Measurements from ENCODE around the gene FHL3. TPM values are rescaled to one million over a fixed set of nuclear protein-coding genes. Genes with fewer than 3 reads are reported as not detected.

Gene FHL3, protein sequence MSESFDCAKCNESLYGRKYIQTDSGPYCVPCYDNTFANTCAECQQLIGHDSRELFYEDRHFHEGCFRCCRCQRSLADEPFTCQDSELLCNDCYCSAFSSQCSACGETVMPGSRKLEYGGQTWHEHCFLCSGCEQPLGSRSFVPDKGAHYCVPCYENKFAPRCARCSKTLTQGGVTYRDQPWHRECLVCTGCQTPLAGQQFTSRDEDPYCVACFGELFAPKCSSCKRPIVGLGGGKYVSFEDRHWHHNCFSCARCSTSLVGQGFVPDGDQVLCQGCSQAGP
- 10 to 100 TPM; 11.0 to 16.3 (median 14.1) TPM for polyA plus RNA-seq

DNA sequence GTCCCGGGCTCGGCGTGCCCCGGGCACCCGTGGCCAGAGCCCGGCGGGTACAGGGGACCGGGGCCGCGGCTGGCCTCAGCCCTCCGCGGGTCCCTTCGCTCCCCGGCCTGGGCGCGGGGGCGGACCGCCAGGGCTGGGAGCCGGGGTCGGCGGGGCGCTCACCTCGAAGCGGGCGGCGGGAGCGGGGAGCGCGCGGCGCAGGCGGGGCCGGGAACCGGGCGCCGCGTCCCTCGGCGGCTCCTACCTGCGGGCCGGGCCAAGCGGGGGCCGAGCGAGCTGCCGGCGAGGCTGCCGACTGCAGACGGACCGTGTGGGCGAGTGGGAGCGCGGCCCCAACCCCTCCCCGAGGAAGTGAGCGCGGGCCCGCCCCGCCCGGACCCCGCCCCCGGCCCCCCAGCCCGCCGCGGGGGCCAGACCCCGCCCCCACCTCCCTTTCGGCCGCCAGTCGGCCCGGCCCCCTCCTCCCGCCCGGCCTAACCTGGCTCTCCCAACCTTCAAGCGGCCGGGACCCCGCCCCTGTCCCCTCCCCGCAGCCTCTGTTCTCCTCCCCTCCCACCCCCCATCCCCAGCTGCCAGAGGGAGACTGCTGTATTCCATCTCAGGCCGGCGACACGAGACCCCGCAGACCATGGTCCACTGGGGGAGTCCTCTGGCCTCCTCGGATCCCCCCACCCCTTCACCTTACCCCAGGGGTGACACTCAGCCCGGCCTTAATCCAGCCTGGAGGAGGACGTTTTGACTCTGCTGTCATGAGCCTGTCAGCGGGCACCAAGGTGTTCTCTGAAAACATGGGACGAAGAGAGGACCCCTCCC, at the start of gene FHL3:
FHL3 (minus strand) TSS at position 320 of the 813 bp plus-strand sequence. CDS start 6,102 bp downstream, outside the sequence.
- 3 to 5% (median 3%) methylated on average over 35 to 78 of the region's 83 CpGs for WGBS, 3 donors
- peak within 1 kb of the TSS; percentile 17 for H3K27ac ChIP-seq (ENCODE audit: low read depth, low read length)

DNA sequence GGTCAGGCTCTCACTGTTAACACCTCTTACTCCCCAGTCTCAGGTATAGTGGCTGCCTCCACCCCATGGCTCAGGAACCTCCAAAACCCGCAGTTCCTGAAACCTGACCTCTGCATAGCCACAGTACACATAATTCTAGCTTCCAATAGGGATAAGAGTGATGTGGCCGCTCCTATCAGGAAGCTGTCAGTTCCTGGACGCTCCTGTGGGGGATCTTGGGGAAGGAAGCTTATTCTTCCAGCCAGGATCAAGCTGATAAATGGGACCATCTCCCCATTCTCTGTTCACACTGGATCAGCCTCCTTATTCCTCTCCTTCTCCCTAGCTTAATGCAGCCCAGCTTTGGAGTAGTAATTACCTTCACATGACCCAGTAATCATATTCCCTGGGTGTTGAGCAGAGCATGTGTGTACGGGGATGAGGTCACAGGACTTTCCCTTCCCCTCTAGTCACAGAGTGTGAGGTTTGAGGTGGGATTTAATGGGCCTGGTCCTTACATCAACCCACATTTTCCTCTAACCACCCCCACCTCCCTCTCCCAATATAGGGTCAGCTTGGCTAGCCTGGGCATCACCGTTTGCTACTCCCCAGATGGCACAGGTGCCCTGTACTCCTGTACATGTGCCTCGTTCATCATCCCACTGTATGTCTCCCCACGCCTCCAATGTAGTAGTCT, 48.2 kb upstream of the FHL3 start:
- no peak overlapping the region for H3K27ac ChIP-seq (ENCODE audit: low read depth, low read length)
- WGBS, 3 donors: 54 to 68% (median 63%) methylated on average over 7 of the region's 7 CpGs

DNA sequence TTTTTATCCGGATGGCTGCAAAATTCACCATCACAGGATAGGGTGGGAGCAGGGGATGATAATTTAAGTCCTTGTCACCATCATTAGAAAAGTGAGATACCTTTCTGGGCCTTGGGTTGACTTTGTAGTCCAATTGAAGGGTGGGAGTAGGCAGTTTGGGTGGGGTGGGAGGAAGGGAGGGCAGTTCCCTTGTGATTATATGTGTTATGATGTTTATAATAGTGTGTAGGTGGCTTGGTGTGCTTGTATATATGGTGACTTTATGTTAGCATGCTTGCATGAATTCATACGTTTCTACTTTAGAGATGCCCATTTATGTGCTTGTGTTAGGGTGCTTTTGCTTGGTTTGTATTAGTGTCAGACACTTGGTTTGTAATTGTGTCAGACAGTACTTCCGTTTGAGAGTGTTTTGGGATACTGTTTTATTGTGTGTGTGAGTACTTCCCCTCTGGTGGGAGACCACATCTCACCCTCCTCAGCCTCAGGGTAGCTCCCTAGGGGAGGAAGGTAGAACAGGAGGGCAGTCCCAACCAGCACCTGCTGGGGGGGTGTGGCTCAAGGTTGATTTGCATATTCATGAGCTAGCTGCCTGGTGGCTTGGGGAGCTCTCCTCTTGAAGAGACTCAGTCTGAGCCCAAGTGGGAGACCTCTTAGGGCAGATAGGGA, 47.6 kb upstream of the FHL3 start:
- 40 to 52% (median 49%) methylated on average over 3 of the region's 3 CpGs for WGBS, 3 donors
- H3K27ac ChIP-seq (ENCODE audit: low read depth, low read length): no peak overlapping the region

GRCh38 chr1:38051079-38051543, 45.8 kb upstream of the FHL3 start:
- WGBS, 3 donors: 65 to 82% (median 69%) methylated on average over 9 of the region's 9 CpGs
- no peak overlapping the region for H3K27ac ChIP-seq (ENCODE audit: low read depth, low read length)

DNA sequence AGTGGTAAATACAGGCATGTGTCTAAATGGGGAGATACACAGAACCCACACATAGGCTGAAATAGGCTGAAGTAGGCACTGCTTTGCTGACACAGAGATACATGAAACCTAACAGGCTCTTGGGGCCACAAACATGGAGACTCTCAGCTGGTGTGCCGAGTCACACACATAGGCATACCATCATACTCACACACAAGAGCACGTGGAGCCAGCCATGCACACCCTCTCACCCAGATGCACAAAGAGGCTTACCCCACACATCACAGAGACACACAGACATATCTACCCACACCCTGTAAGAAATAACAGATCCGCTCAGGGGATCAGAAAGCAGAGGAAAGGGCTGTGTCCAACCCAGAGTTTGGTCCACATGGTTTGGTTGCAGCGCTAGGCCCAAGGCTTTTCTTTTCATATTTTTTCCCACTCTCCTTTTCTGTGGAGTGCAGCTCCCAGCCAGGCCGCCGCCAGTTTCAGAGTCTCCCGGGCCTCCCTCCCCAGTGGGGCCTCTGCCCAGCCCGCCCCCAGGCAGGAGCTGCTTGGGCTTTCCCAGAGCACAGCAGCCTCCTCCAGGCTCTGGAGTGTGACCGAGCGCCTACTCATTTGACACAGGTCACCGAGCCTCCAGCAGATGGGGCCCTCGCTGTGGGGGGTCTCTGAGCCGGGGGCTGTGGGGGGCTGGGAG, 45.2 kb upstream of the FHL3 start:
- H3K27ac ChIP-seq (ENCODE audit: low read depth, low read length): no peak overlapping the region
- WGBS, 3 donors: 56 to 63% (median 61%) methylated on average over 13 of the region's 13 CpGs

DNA sequence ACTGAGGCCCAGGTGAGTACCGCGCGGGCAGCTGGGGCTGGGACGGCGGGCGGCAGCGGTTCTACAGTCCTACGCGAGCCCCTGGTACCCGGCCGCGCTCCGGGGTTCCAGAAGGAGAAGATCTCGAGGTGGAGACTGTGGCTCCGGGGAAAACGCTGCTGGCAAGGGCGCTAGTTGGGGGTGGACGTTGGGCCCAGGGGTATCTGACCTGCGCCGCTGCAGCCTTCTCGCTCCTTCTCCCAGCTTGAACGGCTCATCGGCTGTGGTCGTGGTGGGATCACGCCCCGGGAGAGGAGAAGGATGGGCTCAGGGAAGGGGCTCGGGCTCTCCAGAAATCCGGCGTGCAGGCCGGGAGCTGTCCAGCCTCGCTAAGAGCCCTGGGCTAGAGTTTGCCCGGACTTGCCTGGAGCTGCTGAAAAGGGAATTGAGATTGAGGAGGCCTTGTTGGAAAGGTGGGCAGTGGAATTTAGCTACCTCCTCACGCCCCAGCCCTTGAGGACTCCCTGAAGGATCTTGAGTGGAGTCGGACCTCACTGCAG, 42.4 kb upstream of the FHL3 start:
- WGBS, 3 donors: 13 to 20% (median 15%) methylated on average over 32 to 34 of the region's 34 CpGs
- H3K27ac ChIP-seq (ENCODE audit: low read depth, low read length): no peak overlapping the region

- H3K27ac ChIP-seq (ENCODE audit: low read depth, low read length): no peak overlapping the region
- 0 to 1% (median 1%) methylated on average over 53 to 95 of the region's 99 CpGs for WGBS, 3 donors
These were observed 41.7 kb upstream of the FHL3 start for GRCh38 chr1:38046884-38047602.

DNA sequence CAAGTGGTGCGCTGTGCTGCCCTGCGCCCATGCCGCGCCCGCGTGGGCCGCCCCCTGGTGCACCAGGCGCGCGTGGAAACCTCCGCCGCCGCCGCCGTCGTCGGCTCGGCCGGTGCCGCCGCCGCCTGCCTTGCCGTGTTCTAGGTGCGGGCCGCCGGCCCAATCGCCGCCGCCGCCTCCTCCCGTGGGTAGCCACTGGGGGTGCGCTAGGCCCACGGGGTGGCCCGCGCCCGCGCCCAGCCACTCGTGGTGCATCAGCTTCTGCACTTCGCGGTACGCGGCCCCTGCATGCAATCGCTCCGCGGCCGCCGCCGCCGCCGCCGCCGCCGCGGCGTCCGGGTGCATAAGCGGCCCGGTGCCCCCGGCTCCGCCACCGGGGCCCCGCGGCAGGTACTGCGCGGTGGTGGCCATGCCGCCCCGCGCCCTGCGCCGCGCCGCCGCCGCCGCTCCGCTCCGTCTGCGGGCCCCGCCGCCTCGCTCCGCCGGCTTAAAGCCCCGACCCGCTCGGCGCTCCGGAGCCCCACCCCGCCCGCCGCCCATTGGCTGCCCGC, 41.1 kb upstream of the FHL3 start, which contains the start of gene POU3F1:
POU3F1 (minus strand) TSS at position 461 of the 551 bp plus-strand sequence; CDS start at position 411, 50 bp downstream.
- no peak within 1 kb of the TSS for H3K27ac ChIP-seq (ENCODE audit: low read depth, low read length)
- 0 to 2% (median 1%) methylated on average over 25 to 92 of the region's 92 CpGs for WGBS, 3 donors

GRCh38 chr1:38045401-38046332, 40.4 kb upstream of the FHL3 start:
- WGBS, 3 donors: 2 to 5% (median 5%) methylated on average over 82 to 115 of the region's 115 CpGs
- H3K27ac ChIP-seq (ENCODE audit: low read depth, low read length): no peak overlapping the region

- H3K27ac ChIP-seq (ENCODE audit: low read depth, low read length): no peak overlapping the region
- WGBS, 3 donors: 6 to 8% (median 6%) methylated on average over 62 to 70 of the region's 70 CpGs
These were observed 39.2 kb upstream of the FHL3 start for GRCh38 chr1:38044221-38045215.

- WGBS, 3 donors: 80 to 88% (median 87%) methylated on average over 12 of the region's 12 CpGs
- H3K27ac ChIP-seq (ENCODE audit: low read depth, low read length): no peak overlapping the region
These were observed 37.9 kb upstream of the FHL3 start for GRCh38 chr1:38043036-38043747.

DNA sequence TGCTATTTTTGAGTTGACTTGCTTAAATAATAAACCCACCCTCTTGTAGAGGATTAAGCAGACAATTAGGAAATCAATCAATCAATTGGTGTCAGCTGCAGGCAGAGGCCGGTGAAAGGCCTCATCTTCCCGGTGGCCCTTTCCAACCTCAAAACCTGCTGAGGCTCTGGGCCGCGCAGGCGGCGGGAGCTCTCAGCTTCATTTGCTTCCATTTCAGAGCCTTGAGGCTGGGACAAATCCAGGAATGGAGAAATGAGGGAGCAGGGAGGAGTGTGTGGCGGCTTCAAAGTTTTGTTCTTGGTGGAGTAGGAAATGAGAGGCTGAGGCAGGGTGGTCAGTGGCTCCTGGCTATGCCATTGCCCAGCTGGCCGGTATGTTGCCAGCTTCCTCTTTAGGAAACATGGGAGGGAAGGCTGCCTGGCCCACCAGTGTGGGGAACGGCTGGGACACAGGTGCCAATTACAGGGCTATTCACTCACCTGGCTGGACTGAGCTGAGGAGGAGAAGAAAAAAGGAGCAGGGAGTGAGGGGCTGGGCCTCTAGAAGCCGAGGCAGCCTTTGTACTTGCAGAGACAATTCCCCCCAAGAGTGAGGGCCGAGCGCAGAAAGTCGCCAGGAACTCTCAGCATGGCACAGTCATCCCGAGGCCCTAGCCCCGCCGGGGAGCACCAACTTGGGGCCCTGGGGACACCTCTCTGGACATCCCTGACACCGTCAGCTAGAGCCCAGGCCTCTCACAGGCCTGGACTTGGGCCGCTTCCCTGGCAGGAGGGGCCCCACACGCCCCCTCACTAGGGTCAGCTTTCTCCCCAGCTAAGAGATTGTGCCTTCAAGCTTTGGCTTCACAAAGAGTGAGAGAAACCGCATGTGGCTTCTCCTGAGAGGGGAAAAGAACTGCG, 36.9 kb upstream of the FHL3 start:
- H3K27ac ChIP-seq (ENCODE audit: low read depth, low read length): no peak overlapping the region
- 83 to 85% (median 84%) methylated on average over 21 of the region's 21 CpGs for WGBS, 3 donors
